Omental fat pad (tissue), 4 donors: ENCODE results near the gene VEGFA. TPM values are rescaled to one million over a fixed set of nuclear protein-coding genes. Genes with fewer than 3 reads are reported as not detected.

Source experiments
- ATAC-seq: fragments of 150-250 bp; one replicate; pipeline ENCODE4 v1.9.1; 2016; ENCODE audit warnings: mild to moderate bottlenecking, moderate library complexity; ENCODE audit not compliant: low FRiP score
- DNase-seq: peaks from one replicate; pipeline ENCODE4 v3.0.0-alpha.2; 2019; ENCODE audit warnings: low spot score
- CTCF ChIP-seq, 3 donors: fragments of 450-650 bp; IDR thresholded peaks; one replicate each; pipeline ENCODE4 v1.5.1; 2016 to 2017; ENCODE audit warnings: antibody characterized with exemption in 3 of 3, mild to moderate bottlenecking in 3 of 3, moderate library complexity in 2 of 3
- total RNA-seq, 4 donors: library from RNA; depleted of rRNA; stranded (reverse); fragments of >200 nt; gene quantifications; one replicate each; pipeline ENCODE4 v1.1.0, GENCODE V29; 2016

Gene VEGFA
- 100 to 1,000 TPM; 157 to 656 (median 510) TPM for total RNA-seq

- ATAC-seq (peak; percentile 78), DNase-seq (peak; percentile 89)
- peak in 2 of 3 donors; percentile 69 to 96 for TF ChIP-seq CTCF (IDR thresholded peaks at IDR 0.05)
Observed at GRCh38 chr6:43769526-43770371, at the start of gene VEGFA. Gene VEGFA, plus strand, starts transcription at chr6:43770211.

DNA sequence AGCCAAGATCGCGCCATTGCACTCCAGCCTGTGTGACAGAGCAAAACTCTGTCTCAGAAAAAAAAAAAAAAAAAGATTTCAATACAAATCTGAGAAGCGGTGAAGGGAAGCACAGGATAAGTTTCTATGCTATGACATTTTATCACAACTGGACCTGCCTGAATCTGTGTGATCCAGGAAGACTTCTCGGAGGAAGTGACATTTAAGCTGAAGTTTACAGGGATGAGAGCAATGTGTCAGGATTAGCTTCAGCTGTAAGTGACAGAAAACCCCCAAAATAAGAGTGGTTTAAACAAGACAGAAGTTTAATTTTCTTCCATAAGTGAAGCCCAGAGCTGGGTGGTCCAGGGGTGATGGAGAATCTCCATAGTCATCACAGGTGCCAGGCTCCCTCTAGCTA lies 49.0 kb upstream of the VEGFA start:
- TF ChIP-seq CTCF (IDR thresholded peaks at IDR 0.05) = no peak
- no peak for ATAC-seq
- DNase-seq = no peak

DNA sequence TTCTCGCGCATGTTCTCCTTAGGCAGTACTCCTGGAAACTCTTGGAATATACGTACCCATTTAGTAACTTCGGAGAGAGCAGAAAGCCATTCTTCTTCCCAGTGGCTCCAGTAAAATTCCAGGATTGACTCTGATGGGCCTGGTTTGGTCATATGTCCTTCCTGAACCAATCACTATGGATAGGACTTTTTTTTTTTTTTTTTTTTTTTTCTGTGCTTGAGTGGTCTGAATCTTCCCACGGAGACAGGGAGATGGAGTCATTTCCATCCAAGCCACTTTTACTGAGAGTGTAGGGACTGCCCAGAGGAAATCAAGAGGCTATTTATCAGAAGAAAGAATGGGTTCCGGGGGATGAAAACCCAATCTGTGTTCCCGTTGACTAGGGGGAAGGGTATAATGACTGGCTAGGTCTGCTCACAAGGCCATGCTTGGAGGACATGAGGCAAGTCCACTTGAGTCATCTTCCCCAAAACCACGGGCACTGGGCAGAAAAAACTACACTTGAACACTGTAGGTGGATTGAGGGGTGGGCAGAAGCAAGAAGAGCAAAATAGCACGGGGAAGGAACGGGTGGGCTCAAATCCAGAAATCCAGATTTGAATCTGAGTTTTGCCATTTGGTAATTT lies 47.0 kb upstream of the VEGFA start:
- DNase-seq (no peak), ATAC-seq (no peak)
- no peak for TF ChIP-seq CTCF (IDR thresholded peaks at IDR 0.05)

DNA sequence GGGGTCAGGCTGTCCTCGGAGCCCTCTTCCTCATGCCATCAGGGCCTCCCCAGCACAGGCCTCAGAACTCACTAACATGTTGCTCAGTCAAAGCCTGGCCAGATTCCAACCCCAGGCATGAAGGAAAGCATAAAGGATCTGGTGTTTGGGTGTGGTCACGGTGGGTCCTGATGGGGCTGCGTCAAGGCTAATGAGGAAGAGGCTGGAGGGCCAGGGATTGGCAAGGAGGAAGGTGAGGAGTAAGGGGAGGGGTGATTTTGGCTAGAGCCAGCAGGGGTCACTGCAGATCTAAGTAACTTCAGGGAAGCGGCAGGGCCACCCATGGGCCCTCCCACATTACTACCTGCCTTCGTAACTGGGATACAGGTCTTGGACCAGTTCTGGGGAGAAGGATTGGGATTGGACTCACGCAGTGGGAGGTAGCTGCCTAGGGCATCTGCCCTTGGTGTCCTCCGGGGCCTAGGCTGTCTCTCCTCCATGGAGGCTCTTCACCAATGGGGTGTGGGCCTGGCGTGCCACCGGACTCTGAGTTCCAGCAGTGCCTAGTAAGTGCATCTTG lies 46.2 kb upstream of the VEGFA start:
- TF ChIP-seq CTCF (IDR thresholded peaks at IDR 0.05) = no peak
- ATAC-seq (peak; percentile 20), DNase-seq (no peak)

GRCh38 chr6:43724354-43724753 lies 45.7 kb upstream of the VEGFA start:
- TF ChIP-seq CTCF (IDR thresholded peaks at IDR 0.05) = no peak
- no peak for DNase-seq

DNA sequence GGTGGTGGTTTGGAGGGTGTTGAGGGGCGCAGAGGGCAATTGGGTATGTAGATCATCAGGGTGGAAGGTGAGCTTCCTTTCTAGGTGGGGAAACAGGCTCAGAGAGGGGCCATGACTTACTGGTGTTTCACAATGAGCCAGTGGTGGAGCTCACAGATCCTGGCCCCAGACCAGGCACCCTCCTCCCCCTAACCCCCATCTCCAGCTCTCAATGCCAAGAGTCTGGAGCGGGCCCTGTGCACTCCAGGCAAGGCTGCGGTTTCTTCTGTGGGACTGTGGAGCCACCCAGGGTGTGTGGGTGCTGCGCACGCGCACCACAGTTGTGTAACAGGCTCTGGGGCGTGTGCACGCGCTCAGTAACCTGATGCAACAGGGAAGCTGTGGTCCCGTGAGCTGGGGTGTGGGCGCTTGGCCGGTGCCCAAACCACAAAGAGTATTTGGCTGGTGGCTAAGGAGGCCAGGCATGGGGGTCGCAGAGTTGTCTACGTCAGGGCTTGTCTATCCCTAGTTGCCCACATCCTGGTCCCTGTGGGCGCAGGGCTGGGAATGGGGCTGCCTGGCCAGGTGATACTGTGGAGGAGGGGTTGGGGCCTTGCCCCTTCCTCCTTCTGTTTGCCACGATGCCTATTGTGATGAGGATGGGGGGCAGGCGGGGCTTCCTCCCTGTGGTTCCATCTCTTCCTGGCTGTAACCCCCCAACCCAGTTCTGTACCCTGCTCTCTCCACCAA lies 44.9 kb upstream of the VEGFA start:
- DNase-seq (peak; percentile 68), ATAC-seq (peak; percentile 81)
- no peak for TF ChIP-seq CTCF (IDR thresholded peaks at IDR 0.05)

More at GRCh38 chr6:43724354-43724753, 45.7 kb upstream of the VEGFA start:
- ATAC-seq = no peak
